ENCODE data around the gene GMDS. TPM values are rescaled to one million over a fixed set of nuclear protein-coding genes. Genes with fewer than 3 reads are reported as not detected.

Gene GMDS
- total and polyA plus RNA-seq, 2 of the 13 experiments (the other 11 are each of a cell fraction or from before 2014, with no cell fraction given), result 64.4 to 112 TPM

- TF ChIP-seq ZNF687 (CRISPR knock-in tag; IDR thresholded peaks at IDR 0.05), result peak; percentile 43
These were observed 608.2 kb downstream of the GMDS start (continued) for GRCh38 chr6:1636971-1637871.

- Histone ChIP-seq H3K79me2 (ENCODE audit: insufficient read depth, low read length) (no peaks in the 10 kb centered on the region), H3K9me3 (ENCODE audit: low read length) (no peaks in the 10 kb centered on the region), H3K4me3 (replicated peaks in 1 of 3; ENCODE audit: insufficient read depth in 1 of 3, low read depth in 2 of 3, low read length in 3 of 3) (no peak overlapping the region), H3K4me1 (ENCODE audit: insufficient read depth, low read length) (no peaks in the 10 kb centered on the region), H3K27ac (ENCODE audit: extremely low read length, insufficient read depth, low read length) (no peak overlapping the region), H3K4me2 (ENCODE audit: low read depth, low read length) (no peak overlapping the region), H3K36me3 (replicated peaks in 1 of 2; ENCODE audit: control insufficient read depth in 1 of 2, insufficient read depth in 2 of 2, low read length in 2 of 2) (peaks cover 3 to 44% of the 10 kb centered on the region in 2 experiments; a peak in 3 of 5 replicates), H4K20me1 (ENCODE audit: insufficient read depth, low read length) (no peaks in the 10 kb centered on the region; the same call in 1 of the 2 replicates), H3K27me3 (ENCODE audit: control insufficient read depth in 1 of 2, insufficient read depth in 2 of 2, low read length in 2 of 2) (no peaks in the 10 kb centered on the region), H2AFZ (ENCODE audit: low read length) (no peak overlapping the region), H3K9ac (ENCODE audit: insufficient read depth, low read depth, low read length) (no peak overlapping the region)
- ATAC-seq (no peak), FAIRE-seq (no peak), DNase-seq (ENCODE audit: low spot score) (no peak)
- intact Hi-C loops (cut with micrococcal nuclease; ENCODE audit: unreplicated experiment) (no loop called here), in situ Hi-C loops (cut with HindIII; ENCODE audit: extremely low pct_ligation_motif_present, low pct_unique_long_range_greater_than_20kb) (no loop called here)
- 99% methylated on average over 3 of the region's 9 CpGs for WGBS (ENCODE audit: low lambda C conversion rate)
- CTCF ChIA-PET (ENCODE audit: low intra/inter-chr PET ratio, low total read pairs), result no interaction called here
- POLR2A ChIA-PET, result no interaction called here
- TF ChIP-seq ZNF275 (CRISPR knock-in tag; IDR thresholded peaks at IDR 0.05; ENCODE audit: borderline replicate concordance) (no peak), ZNF570 (CRISPR knock-in tag; IDR thresholded peaks at IDR 0.05; ENCODE audit: borderline replicate concordance) (no peak), RBM22 (optimal IDR thresholded peaks at IDR 0.05; ENCODE audit: low read length) (peak; percentile 5)
- no TSS peak for BruUV-seq (replicated peaks)
These were observed 609.1 kb downstream of the GMDS start for GRCh38 chr6:1636272-1636825.
